Thymus (tissue), 11 donors: Measurements from ENCODE around the gene AIF1L. TPM values are rescaled to one million over a fixed set of nuclear protein-coding genes. Genes with fewer than 3 reads are reported as not detected.
"Not testable (repeated sequence)": the region's sequence is repeated elsewhere in the genome, so short reads cannot be mapped to it uniquely, and the experiment has no call there.

Experiments used
- DNase-seq, 9 donors: peaks; one replicate each; pipeline ENCODE4 v3.0.0-alpha.2; 2013; ENCODE audit warnings: low spot score in 9 of 9, low read depth in 6 of 9, missing footprints in 1 of 9
- H3K27ac ChIP-seq, 2 donors: one replicate each; pipeline ENCODE4 v1.5.1; 2013; ENCODE audit warnings: control low read depth in 1 of 2, low read depth in 1 of 2, low read length in 1 of 2, mild to moderate bottlenecking in 1 of 2, moderate library complexity in 1 of 2
- H3K27me3 ChIP-seq, 2 donors: one replicate each; pipeline ENCODE4 v1.5.1; 2013; ENCODE audit warnings: low read length in 1 of 2; ENCODE audit not compliant: control insufficient read depth in 2 of 2, insufficient read depth in 1 of 2
- H3K36me3 ChIP-seq, 2 donors: one replicate each; pipeline ENCODE4 v1.5.1; 2013; ENCODE audit warnings: low read length in 1 of 2, mild to moderate bottlenecking in 1 of 2, moderate library complexity in 1 of 2; ENCODE audit not compliant: control insufficient read depth in 2 of 2, insufficient read depth in 2 of 2
- H3K4me1 ChIP-seq, 2 donors: one replicate each; pipeline ENCODE4 v1.5.1; 2013; ENCODE audit warnings: low read length in 2 of 2; ENCODE audit not compliant: control insufficient read depth in 2 of 2, insufficient read depth in 2 of 2
- H3K4me3 ChIP-seq, 2 donors: one replicate each; pipeline ENCODE4 v1.5.1; 2013; ENCODE audit warnings: low read length in 2 of 2, control low read depth in 1 of 2, mild to moderate bottlenecking in 1 of 2
- H3K9me3 ChIP-seq, 2 donors: one replicate each; pipeline ENCODE4 v1.5.1; 2013; ENCODE audit warnings: low read length in 1 of 2, mild to moderate bottlenecking in 1 of 2; ENCODE audit not compliant: control insufficient read depth in 2 of 2, insufficient read depth in 1 of 2
- WGBS: extraction: QIAGEN DNeasy Blood & Tissue Kit; methylation state at CpG from one replicate; pipeline ENCODE4 v1.1.7; 2013; 5-methylcytosine and 5-hydroxymethylcytosine counted together
- polyA plus RNA-seq: library from polyadenylated mRNA; stranded (reverse); fragments of 200-250 nt; gene quantifications from one replicate; pipeline ENCODE4 v1.2.3, GENCODE V29; 2013
- total RNA-seq: library from RNA; stranded (reverse); fragments of 120-200 nt; gene quantifications from one replicate; pipeline ENCODE4 v1.2.4, GENCODE V29; 2013
- donor health status: healthy.

AIF1L gene
- total and polyA plus RNA-seq, 2 donors, result 2.5 to 4.4 TPM

DNA sequence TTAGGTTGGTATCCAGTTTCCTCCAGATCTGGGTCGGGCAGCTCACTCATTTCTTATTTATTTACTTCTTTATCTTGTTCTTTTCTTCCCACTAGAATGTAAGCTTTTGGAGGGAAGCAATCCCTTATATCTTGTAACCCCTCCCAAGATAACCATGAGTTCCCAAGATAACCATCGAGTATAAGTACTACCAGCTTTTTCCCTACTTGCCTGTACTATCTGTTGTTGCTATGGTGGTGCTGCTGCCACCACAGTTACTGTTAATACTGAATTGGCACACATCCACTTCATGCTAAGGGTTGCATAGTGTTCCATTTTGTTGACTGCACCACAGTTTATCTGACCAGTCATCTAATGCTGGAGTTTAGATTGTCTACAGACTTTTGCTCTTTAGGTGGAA is 48.9 kb downstream of the AIF1L start:
- WGBS, result 95% methylated on average over 2 of the region's 2 CpGs
- peaks cover 20 to 24% of the 10 kb centered on the region in 2 donors for H3K4me1 ChIP-seq
- peaks cover 33 to 78% of the 10 kb centered on the region in 2 donors for H3K36me3 ChIP-seq
- no peak for DNase-seq
- no peaks in the 10 kb centered on the region for H3K9me3 ChIP-seq
- peak overlapping the region; percentile 47 to 72 for H3K27ac ChIP-seq
- no peaks in the 10 kb centered on the region for H3K27me3 ChIP-seq
- peak overlapping the region; percentile 17 to 41 for H3K4me3 ChIP-seq

DNA sequence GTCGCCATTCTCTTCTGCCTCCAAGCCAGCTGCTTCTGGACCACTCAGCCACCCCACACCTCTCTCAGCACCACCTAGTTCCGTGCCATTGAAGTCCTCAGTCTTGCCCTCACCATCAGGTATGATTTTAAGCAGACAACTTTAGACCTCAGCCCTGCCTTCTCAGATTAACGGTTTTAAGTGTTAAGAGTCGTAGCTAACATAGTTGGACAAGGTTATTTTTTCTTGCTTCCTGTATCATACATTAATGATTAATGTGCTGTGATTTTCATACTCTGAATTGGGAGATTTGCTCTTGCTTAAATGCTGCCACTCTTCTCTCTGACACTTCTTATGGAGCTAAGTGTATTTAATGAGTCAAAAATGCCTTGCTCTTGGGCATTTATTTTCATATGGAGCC is 49.9 kb downstream of the AIF1L start:
- H3K9me3 ChIP-seq, result no peaks in the 10 kb centered on the region
- peaks cover 23 to 29% of the 10 kb centered on the region in 2 donors for H3K4me1 ChIP-seq
- peaks cover 27 to 81% of the 10 kb centered on the region in 2 donors for H3K36me3 ChIP-seq
- WGBS, result 98% methylated on average over 4 of the region's 4 CpGs
- no peaks in the 10 kb centered on the region for H3K27me3 ChIP-seq
- peak overlapping the region in 1 of 2 donors; percentile 27 for H3K4me3 ChIP-seq
- no peak overlapping the region for H3K27ac ChIP-seq
- no peak for DNase-seq

DNA sequence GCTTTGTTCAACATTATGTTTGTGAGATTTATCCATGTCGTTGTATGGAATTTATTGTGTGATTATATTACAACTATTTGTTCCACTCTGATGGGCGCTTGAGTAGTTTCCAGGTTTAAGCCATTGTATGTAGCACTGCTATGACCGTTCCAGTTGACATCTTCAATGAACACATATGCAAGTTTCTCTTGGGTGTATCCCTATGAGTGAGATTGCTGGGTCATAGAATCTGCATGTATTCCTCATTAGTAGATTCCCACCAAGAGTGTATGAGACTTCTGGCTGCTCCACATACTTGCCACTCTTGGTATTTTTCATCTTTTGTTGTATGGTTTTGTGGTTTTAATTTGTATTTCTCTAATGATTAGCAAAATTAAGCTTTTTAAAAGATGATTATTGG is 51.9 kb downstream of the AIF1L start:
- H3K27me3 ChIP-seq, result no peaks in the 10 kb centered on the region
- H3K36me3 ChIP-seq, result peaks cover 32 to 87% of the 10 kb centered on the region in 2 donors
- no peaks in the 10 kb centered on the region for H3K9me3 ChIP-seq
- no peak overlapping the region for H3K4me3 ChIP-seq
- H3K4me1 ChIP-seq, result peaks cover 26 to 38% of the 10 kb centered on the region in 2 donors
- DNase-seq, result no peak
- H3K27ac ChIP-seq, result peak overlapping the region; percentile 48 to 85
- 95% methylated on average over 3 of the region's 3 CpGs for WGBS

DNA sequence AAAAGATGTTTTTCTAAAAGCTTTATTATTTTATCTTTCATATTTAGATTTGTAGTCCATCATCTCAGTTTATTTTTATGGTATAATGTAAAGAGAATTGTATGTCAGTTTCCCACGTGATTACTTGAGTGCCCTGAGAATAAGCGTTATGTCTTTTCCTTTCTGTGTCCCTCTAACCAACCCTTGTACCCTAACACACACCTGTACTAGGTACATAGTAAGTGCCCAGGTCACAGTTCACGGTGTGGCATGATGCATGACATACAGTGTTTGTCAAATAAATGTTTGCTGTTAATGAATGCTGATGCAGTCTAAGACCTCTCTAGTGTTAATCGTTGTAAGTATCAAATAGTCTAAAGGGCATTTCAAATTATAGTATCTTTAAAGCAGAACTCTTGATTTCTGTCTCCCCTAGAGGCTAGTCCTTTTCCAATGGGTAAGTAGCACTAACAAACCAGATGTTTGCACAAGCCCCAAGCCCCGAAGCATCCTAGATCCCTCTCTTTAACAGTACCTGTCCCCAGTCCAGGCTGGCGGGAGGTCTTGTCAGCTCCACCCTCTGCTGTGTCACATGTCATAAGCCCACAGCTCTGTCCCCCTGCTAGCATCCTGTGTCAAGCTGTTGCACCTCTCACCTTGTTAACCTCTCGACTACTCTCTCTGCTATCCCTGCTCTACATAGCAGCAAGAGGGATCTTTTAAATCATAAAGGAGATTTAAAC is 52.8 kb downstream of the AIF1L start:
- Histone ChIP-seq H3K4me1 (peaks cover 29 to 42% of the 10 kb centered on the region in 2 donors), H3K27me3 (no peaks in the 10 kb centered on the region), H3K36me3 (peaks cover 32 to 92% of the 10 kb centered on the region in 2 donors), H3K27ac (peak overlapping the region; percentile 85 to 89), H3K4me3 (peak overlapping the region in 1 of 2 donors; percentile 17), H3K9me3 (no peaks in the 10 kb centered on the region)
- 64% methylated on average over 7 of the region's 7 CpGs for WGBS
- DNase-seq, result peak in 1 of 9 donors; percentile 57

DNA sequence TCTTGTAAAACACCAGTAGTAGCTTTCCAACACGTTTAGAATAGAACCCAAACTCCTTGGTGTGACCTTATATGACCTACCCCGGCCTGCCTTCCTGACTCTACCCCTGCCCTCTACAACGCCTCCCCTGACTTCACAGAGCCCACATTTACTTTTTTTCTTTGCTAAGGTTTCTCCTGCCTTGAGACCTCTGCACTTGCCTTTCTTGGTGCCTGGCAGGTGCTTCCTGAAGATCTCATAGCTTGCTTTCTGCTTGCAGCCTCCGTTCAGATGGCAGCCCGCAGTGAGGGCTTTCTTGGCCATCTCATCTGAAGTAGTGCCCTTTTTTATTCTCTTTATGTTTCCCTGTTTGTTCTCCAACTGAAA is 53.3 kb downstream of the AIF1L start:
- Histone ChIP-seq H3K27me3 (no peaks in the 10 kb centered on the region), H3K4me1 (peaks cover 25 to 46% of the 10 kb centered on the region in 2 donors), H3K4me3 (peak overlapping the region in 1 of 2 donors; percentile 17), H3K36me3 (peaks cover 33 to 92% of the 10 kb centered on the region in 2 donors), H3K27ac (peak overlapping the region; percentile 85 to 89), H3K9me3 (no peaks in the 10 kb centered on the region)
- WGBS, result 5% methylated on average over 5 of the region's 5 CpGs
- peak in 6 of 9 donors; percentile 39 to 89 (median 70) for DNase-seq

DNA sequence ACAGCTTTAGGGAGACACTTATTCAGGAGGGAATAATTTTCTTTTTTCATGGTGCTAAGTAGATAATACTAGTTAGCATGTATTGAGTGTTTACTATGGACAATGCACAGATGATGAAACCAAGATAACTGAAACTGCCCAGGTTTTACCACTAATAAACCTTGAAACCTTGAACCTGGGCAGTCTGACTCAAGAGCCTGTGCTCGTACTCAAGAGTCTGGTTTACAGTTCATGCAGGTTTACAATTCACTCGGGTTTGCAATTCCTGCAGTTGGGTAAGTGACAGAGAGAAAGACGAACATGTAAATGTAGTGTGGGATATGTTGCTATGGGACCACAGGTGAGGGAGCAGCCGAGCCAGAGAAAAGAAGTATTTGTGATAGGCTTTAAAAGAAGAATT is 57.3 kb downstream of the AIF1L start:
- Histone ChIP-seq H3K4me1 (peaks cover 25 to 34% of the 10 kb centered on the region in 2 donors), H3K9me3 (no peaks in the 10 kb centered on the region), H3K27me3 (no peaks in the 10 kb centered on the region), H3K36me3 (peaks cover 29 to 68% of the 10 kb centered on the region in 2 donors), H3K4me3 (peak overlapping the region in 1 of 2 donors; percentile 29), H3K27ac (peak overlapping the region in 1 of 2 donors; percentile 39)
- WGBS, result 91% methylated on average over 4 of the region's 4 CpGs
- no peak for DNase-seq

DNA sequence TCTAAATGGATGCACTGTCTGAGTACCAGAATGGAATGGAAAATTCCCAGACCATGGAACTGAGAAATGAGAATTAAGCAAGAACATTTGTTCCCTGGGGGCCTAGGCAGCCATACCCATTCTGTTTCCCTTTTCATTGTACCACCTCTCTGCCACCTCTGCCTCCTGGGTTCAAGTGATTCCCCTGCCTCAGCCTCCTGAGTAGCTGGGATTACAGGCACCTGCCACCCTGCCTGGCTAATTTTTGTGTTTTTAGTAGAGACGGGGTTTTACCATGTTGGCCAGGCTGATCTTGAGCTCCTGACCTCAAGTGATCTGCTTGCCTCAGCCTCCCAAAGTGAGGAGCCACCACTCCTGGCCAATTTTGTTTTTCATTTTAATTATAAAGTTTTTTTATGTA is 62.3 kb downstream of the AIF1L start:
- not testable (repeated sequence) for H3K4me3 ChIP-seq, H3K4me1 ChIP-seq, H3K27me3 ChIP-seq, H3K9me3 ChIP-seq, DNase-seq, H3K27ac ChIP-seq
- peaks cover 46 to 61% of the 10 kb centered on the region in 2 donors for H3K36me3 ChIP-seq
- WGBS, result 97% methylated on average over 1 of the region's 1 CpG

DNA sequence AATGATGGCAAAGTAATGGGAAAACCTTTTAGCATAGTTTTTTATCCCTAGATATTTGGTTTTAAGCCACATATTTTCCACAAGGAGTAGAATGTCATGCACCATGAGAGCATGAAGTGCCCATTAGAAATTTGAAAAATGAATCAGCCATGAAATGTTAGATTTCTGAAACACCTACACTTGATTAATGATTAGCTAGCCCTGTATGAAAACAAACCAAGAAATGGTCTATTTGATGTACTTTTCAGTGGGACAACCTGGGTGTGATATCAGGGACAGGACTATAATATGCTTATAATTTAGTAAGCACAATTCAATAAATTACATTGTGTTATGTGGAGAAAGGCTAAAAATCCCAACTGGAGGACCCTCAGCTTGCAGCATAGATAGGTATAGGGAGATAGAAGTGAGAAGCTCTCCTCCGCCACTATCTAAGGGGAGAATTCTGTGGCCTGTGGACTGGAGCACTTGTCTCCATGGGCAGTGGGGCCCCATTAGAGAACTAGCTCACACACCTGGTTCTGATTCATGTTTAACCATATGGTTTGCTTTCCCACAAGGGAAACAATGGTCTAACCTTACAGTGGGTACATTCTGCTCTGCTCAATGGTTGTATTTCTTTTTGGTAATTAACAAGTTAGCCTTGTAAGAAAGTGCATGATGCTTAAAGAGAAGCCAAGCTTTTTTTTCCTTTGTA is 64.2 kb downstream of the AIF1L start:
- Histone ChIP-seq H3K9me3 (no peaks in the 10 kb centered on the region), H3K27ac (no peak overlapping the region), H3K4me3 (no peak overlapping the region), H3K4me1 (no peaks in the 10 kb centered on the region), H3K27me3 (no peaks in the 10 kb centered on the region), H3K36me3 (peaks cover 49 to 66% of the 10 kb centered on the region in 2 donors)
- WGBS, result 100% methylated on average over 1 of the region's 1 CpG
- DNase-seq, result no peak

DNA sequence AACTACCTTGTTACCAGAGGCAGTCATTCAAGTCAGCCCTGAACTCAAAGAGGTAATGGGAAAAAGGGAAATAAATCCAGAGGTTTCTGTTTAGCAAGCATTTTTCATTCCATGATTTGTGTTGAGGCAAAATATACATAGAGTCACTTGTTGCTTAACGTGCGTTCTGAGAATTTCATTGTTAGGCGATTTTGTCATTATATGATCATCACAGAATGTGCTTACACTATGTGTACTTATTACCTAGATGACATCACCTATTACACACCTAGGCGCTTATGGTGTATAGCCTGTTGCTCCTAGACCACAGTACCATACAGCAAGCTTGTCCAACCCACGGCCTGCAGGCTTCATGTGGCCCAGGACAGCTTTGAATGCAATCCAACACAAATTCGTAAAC is 65.3 kb downstream of the AIF1L start:
- WGBS, result 96% methylated on average over 6 of the region's 6 CpGs
- Histone ChIP-seq H3K27ac (no peak overlapping the region), H3K4me1 (no peaks in the 10 kb centered on the region), H3K36me3 (peaks cover 51 to 68% of the 10 kb centered on the region in 2 donors), H3K27me3 (no peaks in the 10 kb centered on the region), H3K9me3 (no peaks in the 10 kb centered on the region), H3K4me3 (no peak overlapping the region)
- no peak for DNase-seq
